ENCODE measurements around the gene CLEC16A.
"Not testable (repeated sequence)": the region's sequence is repeated elsewhere in the genome, so short reads cannot be mapped to it uniquely, and the experiment has no call there.

Gene CLEC16A

DNA sequence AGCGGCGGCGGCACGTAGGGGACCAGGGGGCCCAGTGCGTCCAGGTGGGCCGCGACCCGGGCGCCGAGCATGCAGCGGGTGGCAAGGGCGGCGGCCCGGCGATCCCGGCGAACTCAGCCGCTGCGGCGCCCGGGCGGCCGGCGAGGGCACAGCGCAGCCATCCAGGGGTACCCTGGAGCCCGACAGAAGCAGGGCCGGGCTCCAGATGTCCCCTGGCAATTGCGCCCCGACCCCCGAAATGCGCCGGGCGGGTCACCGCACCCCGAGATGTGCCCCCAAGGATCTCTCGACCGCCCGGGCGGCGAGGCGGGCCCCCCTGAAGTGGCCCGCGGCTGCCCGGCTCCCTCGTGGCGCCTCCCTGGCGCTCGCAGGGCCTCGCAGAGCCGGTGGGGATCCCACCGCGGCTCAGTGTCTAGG, 2.4 kb upstream of the CLEC16A start:
- not testable (repeated sequence) for DNase-seq

DNA sequence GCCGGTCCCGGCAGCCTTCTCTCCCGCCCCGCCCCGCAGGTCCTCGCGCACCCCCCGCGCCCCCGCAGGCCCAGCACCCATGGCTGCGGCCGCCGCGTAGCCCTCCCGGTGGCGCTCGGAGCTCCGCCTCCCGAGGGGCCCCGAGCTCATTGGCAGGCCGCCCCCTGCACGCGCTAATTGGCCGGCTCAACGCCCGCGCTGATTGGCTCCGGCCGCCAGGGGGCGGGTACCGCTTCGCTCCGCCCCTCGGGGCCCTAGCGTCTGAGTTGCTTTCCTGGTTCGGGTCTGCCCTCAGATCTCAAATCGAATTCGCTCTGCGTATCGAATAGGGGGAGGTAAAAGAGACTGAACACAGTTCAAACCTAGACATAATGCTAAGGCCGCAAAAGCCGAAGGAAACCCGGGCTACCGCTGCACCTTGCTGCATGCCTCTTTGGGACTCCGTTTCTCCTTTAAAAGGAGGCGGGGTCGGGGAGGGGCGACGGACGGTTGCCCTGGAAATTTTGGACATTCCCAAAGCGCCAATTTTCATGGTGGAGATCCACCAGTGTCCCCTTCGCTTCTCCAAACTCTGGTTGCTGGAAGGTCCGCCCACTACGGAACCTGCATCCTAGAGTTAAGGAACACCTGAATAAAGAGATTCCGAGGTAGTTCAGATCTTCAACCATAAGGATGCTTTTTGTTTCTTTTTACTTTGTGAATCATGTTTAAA, 1.9 kb upstream of the CLEC16A start, which contains the start of gene DEXI:
Gene DEXI (minus strand): TSS at position 117 of the 712 bp plus-strand sequence. CDS start 463 bp downstream, outside the sequence.
- peak; percentile 95 for DNase-seq

GRCh38 chr16:10943064-10943353, 1.4 kb upstream of the CLEC16A start:
- DNase-seq = no peak

DNA sequence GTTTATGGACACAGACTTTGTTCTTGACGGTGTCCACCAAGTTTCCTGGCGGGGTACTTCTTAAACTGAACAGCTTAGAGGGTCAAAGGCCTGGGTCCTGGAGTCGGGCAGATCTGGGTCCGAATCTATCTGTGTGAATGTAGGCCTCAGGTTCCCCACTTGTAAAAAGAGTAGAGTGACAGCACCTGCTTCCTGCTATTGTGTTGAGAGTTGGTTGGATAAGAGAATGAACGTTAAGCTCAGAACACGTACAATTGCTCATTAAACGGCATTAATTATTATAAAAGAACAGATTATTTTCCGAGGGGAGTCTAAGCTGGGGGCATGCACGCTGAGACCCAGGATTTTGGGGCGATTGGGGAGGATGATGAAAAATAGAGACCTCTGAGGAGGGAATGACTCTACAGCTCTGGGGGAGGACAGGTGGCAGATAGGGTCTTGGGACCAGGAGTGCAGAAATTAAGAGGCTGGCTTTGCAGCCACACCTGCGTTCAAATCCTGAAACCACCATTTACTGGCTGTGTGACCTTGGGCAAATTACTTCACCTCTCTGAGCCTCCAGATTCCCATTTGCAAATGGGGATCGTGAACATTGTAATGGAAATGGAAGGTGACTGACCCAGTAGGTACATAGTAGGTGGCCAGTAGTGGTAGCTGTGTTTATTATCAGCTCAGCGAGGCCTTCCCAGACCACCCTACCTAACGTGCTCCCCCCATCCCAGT, 862 bp downstream of the CLEC16A start:
- DNase-seq = no peak

- no peak for DNase-seq
Observed at GRCh38 chr16:10946308-10946707, 1.9 kb downstream of the CLEC16A start.

DNA sequence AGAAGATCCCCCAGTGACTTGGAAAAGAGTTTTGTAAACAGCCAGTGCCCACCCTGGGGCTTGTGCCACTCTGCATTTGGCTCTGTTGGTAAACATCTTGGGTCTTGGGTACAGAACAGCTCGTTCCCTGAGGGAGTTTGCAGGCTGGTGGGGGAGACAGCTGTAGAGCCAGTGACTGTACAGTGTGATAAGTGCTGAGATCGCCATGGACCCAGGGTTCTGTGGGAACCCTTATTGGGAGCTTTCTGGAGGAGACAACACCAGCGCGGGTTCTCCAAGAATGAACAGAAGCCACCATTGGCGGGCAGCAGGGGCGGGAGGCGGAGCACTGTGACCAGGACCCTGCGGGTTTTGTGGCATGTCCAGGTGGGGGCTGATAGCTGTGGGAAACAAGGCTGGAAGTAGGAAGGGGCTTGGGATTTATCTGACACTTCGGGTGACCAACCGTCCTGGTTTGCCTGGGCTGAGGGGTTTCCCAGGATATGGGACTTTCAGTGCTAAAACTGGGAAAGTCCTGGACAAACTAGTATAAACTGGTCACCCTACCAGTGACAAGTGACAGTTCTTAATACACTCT, 2.9 kb downstream of the CLEC16A start:
- no peak for DNase-seq

- peak; percentile 69 for DNase-seq
Observed at GRCh38 chr16:10949424-10949970, 5.1 kb downstream of the CLEC16A start.

- no peak for DNase-seq
Observed at GRCh38 chr16:10950393-10950792, 6.0 kb downstream of the CLEC16A start.

GRCh38 chr16:10951026-10951425, 6.7 kb downstream of the CLEC16A start:
- no peak for DNase-seq

- no peak for DNase-seq
Observed at GRCh38 chr16:10954903-10955302, 10.5 kb downstream of the CLEC16A start.

DNA sequence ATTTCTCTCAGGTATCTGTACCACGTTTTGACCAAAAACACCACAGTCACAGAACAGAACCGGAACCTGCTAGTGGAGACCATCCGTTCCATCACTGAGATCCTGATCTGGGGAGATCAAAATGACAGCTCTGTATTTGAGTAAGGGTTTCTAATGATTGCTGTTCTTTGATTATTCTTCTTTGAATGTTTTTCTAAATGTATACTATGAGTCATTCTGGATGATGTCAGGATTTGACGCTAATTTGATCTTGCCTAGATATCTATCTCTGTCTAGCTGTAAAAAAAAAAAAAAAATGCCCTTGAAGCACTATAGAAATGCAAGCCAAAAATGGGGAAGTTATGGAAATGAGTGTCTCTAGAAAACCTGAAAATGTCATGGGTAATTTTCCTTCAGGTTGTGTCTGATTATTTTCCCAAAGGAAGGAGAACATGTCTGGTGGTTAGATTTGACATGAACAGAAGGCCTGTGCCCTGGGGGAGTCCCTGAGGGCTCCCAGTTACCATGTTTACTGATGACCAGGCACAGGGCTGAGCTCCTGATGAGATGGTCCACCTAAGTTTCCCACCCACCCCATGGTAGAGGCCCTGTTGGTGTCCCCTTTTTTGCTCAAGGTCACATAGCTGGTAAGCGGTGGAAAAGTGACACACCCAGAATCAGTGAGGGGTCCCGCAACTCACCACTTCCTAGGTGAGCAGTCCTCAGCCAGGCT, 13.6 kb downstream of the CLEC16A start:
- DNase-seq = peak; percentile 84

- no peak for DNase-seq
Observed at GRCh38 chr16:10959161-10959560, 14.8 kb downstream of the CLEC16A start.

- peak; percentile 46 for DNase-seq
Observed at GRCh38 chr16:10961231-10961630, 16.9 kb downstream of the CLEC16A start.

DNA sequence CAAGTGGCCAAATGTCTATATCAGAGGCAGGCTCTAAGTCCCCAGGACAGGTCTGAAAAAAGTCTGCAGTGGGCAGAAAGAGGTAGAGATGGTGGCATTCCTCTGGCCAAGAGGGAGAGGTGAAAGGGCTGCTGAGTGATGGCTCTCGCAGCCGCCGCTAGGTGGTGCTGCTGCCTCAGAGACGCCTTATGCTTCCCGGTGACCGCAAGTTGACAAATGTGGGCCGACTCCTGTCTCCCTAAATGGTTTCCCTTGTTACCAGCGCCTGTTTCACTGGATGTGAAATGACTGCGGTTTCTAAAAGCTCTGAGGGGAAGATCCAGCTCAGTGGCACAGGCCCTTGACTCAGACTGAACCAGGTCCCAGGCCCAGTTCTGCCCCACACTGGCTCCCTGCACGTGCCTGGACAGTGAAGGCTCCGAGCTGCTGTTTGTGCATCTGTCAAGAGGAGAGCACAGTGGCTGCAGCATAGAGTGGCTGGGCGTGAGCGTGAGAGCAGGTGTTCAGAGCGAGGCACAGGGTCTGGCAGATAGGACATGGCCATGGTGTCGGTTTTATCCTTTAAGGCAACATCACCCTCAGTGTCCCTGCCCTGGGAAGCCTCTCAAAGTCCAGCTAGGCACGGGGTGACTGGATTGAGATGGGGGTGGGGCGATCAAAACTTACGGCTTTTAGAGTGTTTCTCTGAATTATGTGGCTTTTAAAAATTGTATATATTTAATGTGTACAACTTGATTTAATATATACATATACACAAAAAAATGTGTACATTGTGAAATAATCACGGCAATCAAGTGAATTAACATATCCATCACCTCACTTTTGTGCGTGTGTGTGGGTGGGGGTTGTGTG, 19.9 kb downstream of the CLEC16A start:
- peak; percentile 90 for DNase-seq

- peak; percentile 94 for DNase-seq
Observed at GRCh38 chr16:10964891-10965326, 20.5 kb downstream of the CLEC16A start.

DNA sequence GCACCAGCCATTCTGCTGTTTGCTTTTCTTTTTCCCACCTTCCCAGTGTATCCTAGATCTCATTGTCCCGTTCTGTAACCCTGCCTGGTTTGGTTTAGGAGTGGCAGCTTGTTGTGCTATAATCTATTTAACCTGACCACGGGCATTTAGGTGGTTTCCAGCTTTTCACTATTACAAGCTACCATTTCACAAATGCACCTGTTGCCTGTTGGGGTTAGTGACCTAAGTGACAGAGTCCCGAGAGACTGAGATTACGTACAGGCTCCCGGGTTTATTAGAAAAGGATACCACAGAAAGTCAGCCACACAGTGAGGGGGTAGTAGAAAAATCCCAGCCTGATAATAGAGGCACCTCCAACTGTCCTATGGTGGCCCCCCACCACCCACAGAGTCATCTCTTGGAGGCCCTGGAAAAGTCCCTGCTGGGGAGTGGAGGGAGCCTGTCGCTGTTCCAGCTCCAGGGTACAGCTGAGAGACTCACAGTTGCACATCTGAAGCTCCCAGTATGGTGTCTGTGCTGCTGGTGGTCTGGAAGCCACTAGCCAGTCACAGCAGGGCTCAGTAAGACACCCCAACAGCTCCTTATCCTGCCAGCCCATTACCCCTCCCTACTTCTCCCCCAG, 21.2 kb downstream of the CLEC16A start:
- DNase-seq = peak; percentile 90

DNA sequence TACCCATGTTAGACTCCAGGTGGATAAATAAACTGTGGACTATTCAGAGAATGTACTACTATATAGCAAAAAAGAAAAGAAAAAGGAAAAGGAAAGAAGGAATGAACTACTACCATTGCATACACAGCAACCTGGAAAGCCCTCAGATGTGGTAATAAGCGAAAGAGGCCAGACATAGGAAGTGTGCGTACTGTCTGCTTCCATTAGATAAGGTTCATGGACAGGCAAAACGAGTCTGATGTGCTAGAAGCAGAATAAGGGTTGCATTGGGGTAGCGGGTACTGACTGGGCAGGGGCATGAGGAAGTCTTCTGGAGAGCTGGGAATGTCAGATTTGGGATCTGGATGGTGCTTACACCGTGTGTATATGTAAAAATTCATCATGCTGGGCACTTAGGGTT, 21.8 kb downstream of the CLEC16A start:
- DNase-seq = no peak

GRCh38 chr16:10966559-10966958, 22.2 kb downstream of the CLEC16A start:
- peak; percentile 77 for DNase-seq

GRCh38 chr16:10967986-10968385, 23.6 kb downstream of the CLEC16A start:
- DNase-seq = no peak

- no peak for DNase-seq
Observed at GRCh38 chr16:10968498-10968897, 24.1 kb downstream of the CLEC16A start.

DNA sequence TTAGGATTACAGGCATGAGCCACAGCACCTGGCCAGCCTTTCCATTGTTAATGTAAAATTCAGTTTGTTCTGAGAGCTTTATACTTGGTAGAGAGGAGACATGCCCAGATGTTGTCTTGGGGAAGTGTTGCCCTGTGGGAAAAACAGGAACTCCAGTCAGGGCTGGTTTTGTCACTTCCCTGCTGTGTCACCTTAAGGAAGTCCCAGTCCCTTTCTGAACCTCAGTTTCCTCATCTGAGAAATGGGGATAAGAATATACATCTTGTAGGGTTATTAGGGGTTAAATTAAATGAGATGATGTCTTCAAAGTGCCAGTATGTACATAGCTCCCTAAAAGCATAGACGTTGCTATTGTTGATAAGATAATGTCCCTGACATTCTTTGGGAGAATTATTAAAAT, 25.3 kb downstream of the CLEC16A start:
- no peak for DNase-seq

DNA sequence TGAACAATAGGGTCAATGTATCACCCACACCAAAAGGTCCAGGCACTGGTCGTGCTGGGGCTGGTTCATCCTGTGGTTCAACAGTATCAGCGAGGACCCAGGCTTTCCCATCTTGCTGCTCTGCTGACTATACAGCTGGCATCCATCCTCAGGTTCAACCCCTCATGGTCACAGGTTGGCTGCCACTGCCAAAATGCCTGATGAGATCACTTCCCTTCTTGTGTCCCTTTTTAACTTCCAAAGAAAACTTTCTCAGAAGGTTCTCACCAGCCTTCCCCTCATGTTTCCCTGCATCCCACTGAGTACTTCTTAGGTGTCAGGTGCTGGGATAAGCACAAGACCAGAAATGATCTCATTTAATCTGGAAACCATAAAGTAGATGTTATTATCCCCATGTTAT, 25.7 kb downstream of the CLEC16A start:
- DNase-seq = no peak
